Panc1 (cell line): Measurements from ENCODE around the gene LNPEP. TPM values are rescaled to one million over a fixed set of nuclear protein-coding genes. Genes with fewer than 3 reads are reported as not detected.

Experiments used
- ATAC-seq: fragments of 200-7000 bp; cut with Tn5 transposase; 2 replicates; pipeline ENCODE4 v1.9.1; 2020; ENCODE audit warnings: mild to moderate bottlenecking, moderate library complexity
- BruUV-seq: library from RNA; stranded (reverse); fragments of 400-500 nt; replicated peaks from 2 replicates; lab custom pipeline; 2021; lab: Mats Ljungman, UMichigan
- CTCF ChIA-PET: fragments of 300-600 bp; sonication (Branson Sonifier 250); formaldehyde crosslinking; loops from one replicate; lab custom pipeline; 2022; ENCODE audit warnings: antibody characterized with exemption; lab: Charles Lee
- POLR2A ChIA-PET: fragments of 300-600 bp; sonication (Branson Sonifier 250); formaldehyde crosslinking; loops from one replicate; lab custom pipeline; 2022; ENCODE audit warnings: antibody characterized with exemption; lab: Charles Lee
- DNase-seq: peaks from one replicate; pipeline ENCODE4 v3.0.0-alpha.2; 2010; ENCODE audit warnings: low read depth, low spot score
- H3K27ac ChIP-seq: 2 replicates; pipeline ENCODE4 v1.5.1; 2011; ENCODE audit warnings: mild to moderate bottlenecking, low read length, inconsistent platforms
- H3K27me3 ChIP-seq: fragments of 200-500 bp; sonication (Bioruptor generic); 2 replicates; pipeline ENCODE4 v1.6.0; 2014; ENCODE audit warnings: low read length, inconsistent platforms; ENCODE audit not compliant: control insufficient read depth, insufficient read depth
- H3K36me3 ChIP-seq: fragments of 200-500 bp; sonication (Bioruptor generic); 2 replicates; pipeline ENCODE4 v1.5.1; 2014; ENCODE audit warnings: inconsistent platforms, mild to moderate bottlenecking, low read length, moderate library complexity; ENCODE audit not compliant: control insufficient read depth, insufficient read depth
- H3K4me1 ChIP-seq: 2 replicates; pipeline ENCODE4 v1.5.1; 2011; ENCODE audit warnings: inconsistent platforms, mild to moderate bottlenecking, low read length, moderate library complexity; ENCODE audit not compliant: control insufficient read depth, insufficient read depth
- H3K4me3 ChIP-seq, 2 experiments: 2 replicates each; pipeline ENCODE4 v1.5.1; 2011 to 2012; ENCODE audit warnings: low read depth in 2 of 2, low read length in 2 of 2, mild to moderate bottlenecking in 2 of 2, inconsistent platforms in 1 of 2, moderate library complexity in 1 of 2
- H3K9me3 ChIP-seq: fragments of 200-500 bp; sonication (Bioruptor generic); 2 replicates; pipeline ENCODE4 v1.5.1; 2014; ENCODE audit warnings: low read depth, mild to moderate bottlenecking, inconsistent platforms, low read length, moderate library complexity; ENCODE audit not compliant: control insufficient read depth, insufficient read depth
- POLR2AphosphoS5 ChIP-seq: IDR thresholded peaks from 2 replicates; pipeline ENCODE4 v1.6.1; 2012; ENCODE audit warnings: mild to moderate bottlenecking, low read depth, low read length, moderate library complexity
- SIN3A ChIP-seq: IDR thresholded peaks from 2 replicates; pipeline ENCODE4 v1.6.1; 2012; ENCODE audit warnings: low read depth, mild to moderate bottlenecking, low read length, moderate library complexity, borderline replicate concordance; ENCODE audit not compliant: insufficient read depth
- TCF7L2 ChIP-seq: IDR thresholded peaks from 2 replicates; pipeline ENCODE4 v1.6.1; 2011; ENCODE audit warnings: mild to moderate bottlenecking, low read depth, low read length, inconsistent platforms
- in situ Hi-C: cut with HindIII; loops from 2 replicates; pipeline ENCODE4 v1.10.0; 2016; ENCODE audit warnings: low sequenced_read_pairs, low pct_unique_long_range_greater_than_20kb
- intact Hi-C: fragments of 100-400 bp; cut with micrococcal nuclease; formaldehyde crosslinking; loops from one replicate; pipeline ENCODE4 v1.10.0; 2022; ENCODE audit not compliant: unreplicated experiment
- total RNA-seq: library from RNA; stranded (reverse); gene quantifications from one replicate; pipeline ENCODE4 v1.2.1, GENCODE V29; 2021; ENCODE audit not compliant: unreplicated experiment
- TF ChIP-seq, protein P1 (sequence below), 2 experiments: IDR thresholded peaks; 2 replicates each; pipeline ENCODE4 v1.6.1; 2011 to 2012; ENCODE audit warnings: low read depth in 2 of 2, control low read depth in 1 of 2, low read length in 1 of 2, mild to moderate bottlenecking in 1 of 2, moderate library complexity in 1 of 2; ENCODE audit not compliant: insufficient read depth in 1 of 2
- TF ChIP-seq, protein P2 (sequence below): fragments of 450-650 bp; IDR thresholded peaks from 2 replicates; pipeline ENCODE4 v1.5.1; 2017; ENCODE audit warnings: mild to moderate bottlenecking

Gene LNPEP
- total RNA-seq, 1 experiment from 2014 or later: 46.6 TPM

DNA sequence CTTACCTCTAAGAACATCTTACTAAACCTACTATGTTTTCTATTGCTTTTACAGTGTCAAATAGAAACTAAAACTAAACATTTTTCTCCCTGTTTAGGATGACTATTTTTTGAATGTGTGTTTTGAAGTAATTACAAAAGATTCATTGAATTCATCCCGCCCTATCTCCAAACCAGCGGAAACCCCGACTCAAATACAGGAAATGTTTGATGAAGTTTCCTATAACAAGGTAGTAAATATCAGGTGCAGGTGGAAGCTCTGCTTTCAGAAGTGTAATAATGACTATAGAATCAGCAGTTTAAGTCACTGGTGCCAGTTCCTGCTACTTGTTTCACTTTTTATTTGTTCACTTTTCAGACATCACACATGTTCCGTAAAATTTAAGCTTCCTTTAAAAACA is 39.6 kb upstream of the LNPEP start:
- TF ChIP-seq TCF7L2: no peak
- TF ChIP-seq, protein P1, sequence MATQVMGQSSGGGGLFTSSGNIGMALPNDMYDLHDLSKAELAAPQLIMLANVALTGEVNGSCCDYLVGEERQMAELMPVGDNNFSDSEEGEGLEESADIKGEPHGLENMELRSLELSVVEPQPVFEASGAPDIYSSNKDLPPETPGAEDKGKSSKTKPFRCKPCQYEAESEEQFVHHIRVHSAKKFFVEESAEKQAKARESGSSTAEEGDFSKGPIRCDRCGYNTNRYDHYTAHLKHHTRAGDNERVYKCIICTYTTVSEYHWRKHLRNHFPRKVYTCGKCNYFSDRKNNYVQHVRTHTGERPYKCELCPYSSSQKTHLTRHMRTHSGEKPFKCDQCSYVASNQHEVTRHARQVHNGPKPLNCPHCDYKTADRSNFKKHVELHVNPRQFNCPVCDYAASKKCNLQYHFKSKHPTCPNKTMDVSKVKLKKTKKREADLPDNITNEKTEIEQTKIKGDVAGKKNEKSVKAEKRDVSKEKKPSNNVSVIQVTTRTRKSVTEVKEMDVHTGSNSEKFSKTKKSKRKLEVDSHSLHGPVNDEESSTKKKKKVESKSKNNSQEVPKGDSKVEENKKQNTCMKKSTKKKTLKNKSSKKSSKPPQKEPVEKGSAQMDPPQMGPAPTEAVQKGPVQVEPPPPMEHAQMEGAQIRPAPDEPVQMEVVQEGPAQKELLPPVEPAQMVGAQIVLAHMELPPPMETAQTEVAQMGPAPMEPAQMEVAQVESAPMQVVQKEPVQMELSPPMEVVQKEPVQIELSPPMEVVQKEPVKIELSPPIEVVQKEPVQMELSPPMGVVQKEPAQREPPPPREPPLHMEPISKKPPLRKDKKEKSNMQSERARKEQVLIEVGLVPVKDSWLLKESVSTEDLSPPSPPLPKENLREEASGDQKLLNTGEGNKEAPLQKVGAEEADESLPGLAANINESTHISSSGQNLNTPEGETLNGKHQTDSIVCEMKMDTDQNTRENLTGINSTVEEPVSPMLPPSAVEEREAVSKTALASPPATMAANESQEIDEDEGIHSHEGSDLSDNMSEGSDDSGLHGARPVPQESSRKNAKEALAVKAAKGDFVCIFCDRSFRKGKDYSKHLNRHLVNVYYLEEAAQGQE (IDR thresholded peaks at IDR 0.05; ENCODE audit: insufficient read depth in 1 of 2, low read depth in 2 of 2, low read length in 1 of 2): no peak
- no peaks in the 10 kb centered on the region for H3K36me3 ChIP-seq
- no peaks in the 10 kb centered on the region for H3K9me3 ChIP-seq
- ChIA-PET POLR2A (no interaction called here), CTCF (interaction anchor here (0.6 kb wide), 1 partner anchor 44 kb away, joined by 6 read pairs; no protein-coding TSS in a partner anchor)
- BruUV-seq: no TSS peak
- DNase-seq (no peak), ATAC-seq (no peak)
- in situ Hi-C loops: no loop called here
- intact Hi-C loops: no loop called here
- no peak overlapping the region for H3K27ac ChIP-seq
- no peaks in the 10 kb centered on the region for H3K4me1 ChIP-seq
- H3K4me3 ChIP-seq: no peak overlapping the region
- no peaks in the 10 kb centered on the region for H3K27me3 ChIP-seq

DNA sequence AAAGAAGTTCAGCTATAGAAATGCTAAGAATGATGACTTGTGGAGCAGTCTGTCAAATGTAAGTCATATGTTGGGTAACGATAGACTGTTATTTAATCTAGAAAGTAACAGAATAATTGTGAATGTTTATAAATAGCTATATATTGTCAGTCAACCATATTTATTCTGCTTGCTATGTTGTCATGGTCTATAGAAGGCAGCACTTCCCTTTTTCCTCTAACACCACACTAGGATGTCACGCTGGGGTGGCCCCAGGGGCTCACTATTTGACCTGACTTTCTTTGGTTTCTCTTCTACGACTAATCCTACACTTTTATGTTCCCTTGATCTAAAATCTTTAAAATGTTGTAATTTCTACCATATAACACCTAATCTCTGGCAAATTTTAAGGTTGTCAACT is 39.1 kb upstream of the LNPEP start:
- CTCF ChIA-PET: interaction anchor here (0.6 kb wide), 1 partner anchor 43 kb away, joined by 6 read pairs; no protein-coding TSS in a partner anchor
- in situ Hi-C loops: no loop called here
- no peak for ATAC-seq

DNA sequence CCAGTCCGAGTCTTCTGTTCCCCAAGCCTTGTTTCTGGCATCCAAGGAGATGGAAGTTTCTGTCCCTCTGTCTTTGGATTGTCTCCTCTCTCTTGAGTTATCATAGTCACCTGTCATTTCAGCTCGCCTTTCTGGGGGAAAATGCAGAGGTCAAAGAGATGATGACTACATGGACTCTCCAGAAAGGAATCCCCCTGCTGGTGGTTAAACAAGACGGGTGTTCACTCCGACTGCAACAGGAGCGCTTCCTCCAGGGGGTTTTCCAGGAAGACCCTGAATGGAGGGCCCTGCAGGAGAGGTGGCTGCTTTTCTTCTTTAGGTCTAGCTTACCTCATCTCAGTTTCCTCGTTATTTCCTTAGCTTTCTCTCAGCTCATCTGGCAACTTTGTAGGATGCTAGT is 34.5 kb upstream of the LNPEP start:
- in situ Hi-C loops (no loop called here), intact Hi-C loops (no loop called here)
- H3K9me3 ChIP-seq: no peaks in the 10 kb centered on the region
- H3K27me3 ChIP-seq: no peaks in the 10 kb centered on the region
- DNase-seq (no peak), ATAC-seq (no peak)
- ChIA-PET POLR2A (no interaction called here), CTCF (interaction anchor here (0.6 to 1.2 kb wide), 2 partner anchors 9 to 10 kb away, joined by 3 to 5 read pairs; no protein-coding TSS in a partner anchor)
- BruUV-seq: no TSS peak
- no peaks in the 10 kb centered on the region for H3K36me3 ChIP-seq
- no peak overlapping the region for H3K27ac ChIP-seq
- TF ChIP-seq POLR2AphosphoS5: no peak
- TF ChIP-seq, protein P2, sequence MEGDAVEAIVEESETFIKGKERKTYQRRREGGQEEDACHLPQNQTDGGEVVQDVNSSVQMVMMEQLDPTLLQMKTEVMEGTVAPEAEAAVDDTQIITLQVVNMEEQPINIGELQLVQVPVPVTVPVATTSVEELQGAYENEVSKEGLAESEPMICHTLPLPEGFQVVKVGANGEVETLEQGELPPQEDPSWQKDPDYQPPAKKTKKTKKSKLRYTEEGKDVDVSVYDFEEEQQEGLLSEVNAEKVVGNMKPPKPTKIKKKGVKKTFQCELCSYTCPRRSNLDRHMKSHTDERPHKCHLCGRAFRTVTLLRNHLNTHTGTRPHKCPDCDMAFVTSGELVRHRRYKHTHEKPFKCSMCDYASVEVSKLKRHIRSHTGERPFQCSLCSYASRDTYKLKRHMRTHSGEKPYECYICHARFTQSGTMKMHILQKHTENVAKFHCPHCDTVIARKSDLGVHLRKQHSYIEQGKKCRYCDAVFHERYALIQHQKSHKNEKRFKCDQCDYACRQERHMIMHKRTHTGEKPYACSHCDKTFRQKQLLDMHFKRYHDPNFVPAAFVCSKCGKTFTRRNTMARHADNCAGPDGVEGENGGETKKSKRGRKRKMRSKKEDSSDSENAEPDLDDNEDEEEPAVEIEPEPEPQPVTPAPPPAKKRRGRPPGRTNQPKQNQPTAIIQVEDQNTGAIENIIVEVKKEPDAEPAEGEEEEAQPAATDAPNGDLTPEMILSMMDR: peak; percentile 32; the same call in 1 of the 2 replicates
- TF ChIP-seq, protein P1 (IDR thresholded peaks at IDR 0.05; ENCODE audit: insufficient read depth in 1 of 2, low read depth in 2 of 2, low read length in 1 of 2): no peak
- no peak for TF ChIP-seq SIN3A
- no peak for TF ChIP-seq TCF7L2
- H3K4me3 ChIP-seq: no peak overlapping the region
- H3K4me1 ChIP-seq: no peaks in the 10 kb centered on the region

More for the DNA sequence above, 39.1 kb upstream of the LNPEP start:
- Histone ChIP-seq H3K4me1 (no peaks in the 10 kb centered on the region), H3K27ac (no peak overlapping the region), H3K27me3 (no peaks in the 10 kb centered on the region), H3K9me3 (no peaks in the 10 kb centered on the region), H3K36me3 (no peaks in the 10 kb centered on the region), H3K4me3 (no peak overlapping the region)
- no peak for DNase-seq
- intact Hi-C loops: no loop called here
- no TSS peak for BruUV-seq
- POLR2A ChIA-PET: no interaction called here
- TF ChIP-seq POLR2AphosphoS5: no peak
- TF ChIP-seq TCF7L2: no peak
- TF ChIP-seq SIN3A: no peak
- TF ChIP-seq, protein P2: no peak
